ENCODE data around the gene UBE2D3.

DNA sequence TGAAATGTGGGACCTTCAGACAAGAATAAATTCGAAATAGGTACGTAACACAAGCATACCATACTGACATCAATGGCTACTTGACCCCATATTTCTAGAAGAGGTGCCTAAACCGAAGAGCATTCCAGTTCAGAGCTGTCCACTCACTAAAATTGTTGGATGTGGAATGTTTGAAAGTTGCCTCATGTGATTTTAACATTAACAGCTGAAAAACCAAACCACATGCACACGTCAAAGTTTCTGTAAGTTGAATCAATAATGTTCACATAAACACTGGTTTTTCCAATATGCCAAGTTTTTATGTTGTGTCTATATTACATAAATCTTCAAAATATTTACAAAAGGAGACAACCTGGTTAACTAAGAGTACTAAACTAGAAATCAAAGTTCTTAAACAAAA lies 3.5 kb downstream of the UBE2D3 start:
- TF ChIP-seq CTCF (IDR thresholded peaks at IDR 0.05) (no peak), POLR2A (IDR thresholded peaks at IDR 0.05) (no peak)
